GM12864 (cell line): ENCODE data around the gene SLC22A23.

Experiments used
- DNase-seq: peaks from one replicate; pipeline ENCODE4 v3.0.0-alpha.2; 2011; ENCODE audit warnings: low read depth
- H3K4me3 ChIP-seq: 2 replicates; pipeline ENCODE4 v1.5.1; 2011; ENCODE audit warnings: mild to moderate bottlenecking, low read depth, low read length, control low read depth
- TF ChIP-seq, protein P1 (sequence below): IDR thresholded peaks from 2 replicates; pipeline ENCODE4 v1.5.1; 2011; ENCODE audit warnings: low read depth, mild to moderate bottlenecking, moderate library complexity, low read length, control low read depth, inconsistent platforms; ENCODE audit errors: missing control alignments

The SLC22A23 gene

DNA sequence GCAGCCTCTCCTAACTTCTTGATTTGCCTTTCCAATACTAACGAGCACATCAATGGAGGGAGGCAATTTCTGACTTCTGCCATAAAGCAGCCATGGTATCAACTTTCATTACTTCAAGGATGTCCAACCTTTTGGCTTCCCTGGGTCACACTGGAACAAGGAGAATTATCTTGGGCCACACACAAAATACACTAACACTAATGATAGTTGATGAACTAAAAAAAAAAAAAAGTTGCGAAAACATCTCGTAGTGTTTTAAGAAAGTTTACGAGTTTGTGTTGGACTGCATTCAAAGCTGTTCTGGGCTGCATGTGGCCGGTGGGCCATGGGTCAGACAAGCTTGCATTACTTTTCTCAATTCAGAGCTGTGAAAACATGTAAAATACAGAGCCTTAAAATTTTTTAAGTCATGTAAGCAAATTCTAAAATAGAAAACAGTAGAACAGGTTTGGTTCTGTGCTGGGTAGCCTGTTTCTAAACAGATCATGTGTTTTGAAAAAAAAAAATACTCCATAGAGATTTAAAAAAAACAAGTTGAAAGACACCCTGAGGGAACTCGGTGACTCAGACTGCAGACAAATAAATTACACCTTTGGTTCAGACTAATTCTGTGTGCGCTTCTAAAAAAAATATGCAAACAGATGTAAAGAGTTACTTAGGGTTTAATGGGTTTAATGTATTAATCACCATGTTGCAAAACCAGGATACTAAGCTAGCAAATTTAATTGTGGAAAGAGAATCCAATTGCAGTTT is 43.6 kb upstream of the SLC22A23 start:
- no peak for DNase-seq
- TF ChIP-seq, protein P1, sequence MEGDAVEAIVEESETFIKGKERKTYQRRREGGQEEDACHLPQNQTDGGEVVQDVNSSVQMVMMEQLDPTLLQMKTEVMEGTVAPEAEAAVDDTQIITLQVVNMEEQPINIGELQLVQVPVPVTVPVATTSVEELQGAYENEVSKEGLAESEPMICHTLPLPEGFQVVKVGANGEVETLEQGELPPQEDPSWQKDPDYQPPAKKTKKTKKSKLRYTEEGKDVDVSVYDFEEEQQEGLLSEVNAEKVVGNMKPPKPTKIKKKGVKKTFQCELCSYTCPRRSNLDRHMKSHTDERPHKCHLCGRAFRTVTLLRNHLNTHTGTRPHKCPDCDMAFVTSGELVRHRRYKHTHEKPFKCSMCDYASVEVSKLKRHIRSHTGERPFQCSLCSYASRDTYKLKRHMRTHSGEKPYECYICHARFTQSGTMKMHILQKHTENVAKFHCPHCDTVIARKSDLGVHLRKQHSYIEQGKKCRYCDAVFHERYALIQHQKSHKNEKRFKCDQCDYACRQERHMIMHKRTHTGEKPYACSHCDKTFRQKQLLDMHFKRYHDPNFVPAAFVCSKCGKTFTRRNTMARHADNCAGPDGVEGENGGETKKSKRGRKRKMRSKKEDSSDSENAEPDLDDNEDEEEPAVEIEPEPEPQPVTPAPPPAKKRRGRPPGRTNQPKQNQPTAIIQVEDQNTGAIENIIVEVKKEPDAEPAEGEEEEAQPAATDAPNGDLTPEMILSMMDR, result no peak
- no peak overlapping the region for H3K4me3 ChIP-seq

DNA sequence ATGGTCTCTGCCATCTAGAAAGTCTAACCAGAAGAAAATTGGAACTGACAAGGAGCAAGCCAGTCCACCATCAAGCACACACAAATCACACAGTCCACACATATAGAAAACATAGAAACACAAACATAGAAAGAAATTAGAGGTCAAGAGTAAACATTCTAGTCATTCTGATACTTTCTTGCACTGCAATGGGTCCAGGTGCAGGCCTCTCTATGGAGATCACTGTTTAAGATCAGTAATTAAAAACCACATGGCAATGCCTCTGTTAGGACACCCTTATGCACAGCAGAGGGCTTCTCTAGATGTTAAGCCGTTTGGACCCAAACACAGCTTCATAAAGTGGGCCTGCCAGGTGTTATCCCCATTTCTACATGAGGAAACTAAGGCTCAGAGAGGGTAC is 42.8 kb upstream of the SLC22A23 start:
- no peak for DNase-seq
- TF ChIP-seq, protein P1, result no peak
- no peak overlapping the region for H3K4me3 ChIP-seq

DNA sequence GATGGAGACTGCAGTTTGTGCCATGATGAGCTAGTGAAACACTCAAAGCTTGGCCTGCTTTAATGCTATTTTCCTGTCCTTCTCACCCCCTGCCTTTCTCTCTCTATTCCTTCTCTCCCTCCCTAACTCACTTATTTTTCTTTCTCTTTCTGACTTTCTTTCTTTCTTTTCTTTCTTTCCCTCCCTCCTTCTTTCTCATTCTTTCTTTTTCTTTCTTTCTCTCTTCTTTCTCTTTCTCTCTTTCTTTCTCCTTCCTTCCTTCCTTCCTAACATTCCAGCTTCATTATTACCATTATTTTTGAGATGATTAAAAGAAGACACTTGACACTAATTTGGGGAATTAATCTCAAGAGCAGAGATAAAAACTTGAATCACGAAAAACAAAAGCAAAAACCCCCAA is 39.5 kb upstream of the SLC22A23 start:
- DNase-seq, result no peak
- TF ChIP-seq, protein P1, result no peak
- H3K4me3 ChIP-seq, result no peak overlapping the region

DNA sequence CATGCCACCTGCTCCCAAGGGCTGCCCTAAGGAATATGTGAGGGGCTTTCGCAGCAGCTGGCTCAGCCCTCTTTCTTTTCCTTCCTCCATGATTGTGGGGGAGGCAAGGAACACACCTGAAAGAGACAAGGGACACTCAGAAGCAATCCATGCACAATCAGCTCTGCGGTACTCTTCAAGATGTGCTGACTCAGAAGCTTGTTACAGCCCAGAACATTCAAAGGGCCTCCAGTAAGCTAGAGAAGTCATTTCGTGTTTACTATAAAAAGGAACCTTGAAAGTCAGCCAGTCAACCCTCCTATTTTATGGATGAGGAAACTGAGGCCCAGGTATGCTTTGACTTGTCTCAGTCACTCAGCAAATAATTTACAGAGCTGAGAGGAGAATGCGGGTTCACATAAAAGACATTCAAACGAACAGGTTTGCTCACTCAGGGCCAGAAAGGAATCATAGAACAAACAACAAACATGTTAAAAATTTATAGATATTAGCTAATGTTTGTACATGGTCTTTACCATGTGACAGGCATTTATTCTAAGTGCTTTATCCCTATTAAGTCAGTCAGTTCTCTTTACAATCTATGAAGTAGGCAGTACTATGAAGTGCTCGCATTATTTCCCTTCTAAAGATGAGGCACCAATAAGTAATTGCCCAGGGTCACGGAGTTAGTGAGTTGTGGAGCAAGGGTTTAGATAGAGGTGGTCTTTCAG is 37.7 kb upstream of the SLC22A23 start:
- DNase-seq, result no peak
- H3K4me3 ChIP-seq, result no peak overlapping the region
- TF ChIP-seq, protein P1, result no peak

DNA sequence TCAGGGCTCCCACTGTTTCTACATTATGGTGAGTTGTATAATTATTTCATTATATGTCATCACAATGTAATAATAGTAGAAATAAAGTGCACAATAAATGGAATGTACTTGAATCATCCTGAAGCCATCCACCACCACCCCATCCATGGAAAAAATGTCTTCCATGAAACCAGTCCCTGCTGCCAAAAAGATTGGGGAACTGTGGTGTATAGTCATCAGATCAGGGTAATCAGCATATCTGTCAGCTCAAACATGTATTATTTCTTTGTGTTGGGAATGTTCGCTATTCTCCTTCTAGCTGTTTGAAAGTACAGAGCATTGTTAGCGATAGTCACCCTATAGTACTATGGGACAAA is 33.8 kb upstream of the SLC22A23 start:
- no peak overlapping the region for H3K4me3 ChIP-seq
- DNase-seq, result no peak
- TF ChIP-seq, protein P1, result no peak

DNA sequence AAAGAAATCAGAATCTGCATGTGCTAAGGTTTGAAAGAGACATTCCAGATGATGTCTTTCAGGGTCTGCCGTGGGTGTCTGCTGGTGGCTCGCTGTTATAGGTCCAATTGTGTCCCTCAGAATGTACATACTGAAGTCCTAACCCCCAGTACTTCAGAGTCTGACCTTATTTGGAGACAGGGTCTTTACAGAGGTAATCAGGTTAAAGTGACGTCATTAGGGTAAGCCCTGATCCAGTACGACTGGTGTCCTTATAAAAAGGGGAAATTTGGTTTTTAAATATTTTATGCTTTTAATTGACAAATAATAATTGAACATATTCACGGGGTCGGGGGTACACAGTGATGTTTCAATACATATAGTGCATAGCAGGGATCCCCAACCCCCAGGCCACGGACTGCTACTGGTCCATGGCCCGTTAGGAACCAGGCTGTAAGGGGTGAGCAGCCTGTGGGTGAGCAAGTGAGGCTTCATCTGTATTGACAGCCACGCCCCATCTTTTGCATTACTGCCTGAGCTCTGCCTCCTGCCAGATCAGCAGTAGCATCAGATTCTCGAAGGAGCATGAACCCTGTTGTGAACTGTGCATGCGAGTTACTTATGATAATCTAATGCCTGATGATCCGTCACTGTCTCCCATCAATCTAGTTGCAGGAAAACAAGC is 33.2 kb upstream of the SLC22A23 start:
- no peak overlapping the region for H3K4me3 ChIP-seq
- no peak for DNase-seq
- TF ChIP-seq, protein P1, result no peak
